HG03354 (cell line): ENCODE results near the gene LPIN3.

Experiments used
- ATAC-seq: cut with Tn5 transposase; IDR thresholded peaks from one replicate; pipeline ENCODE4 v1.9.1; 2021; ENCODE audit warnings: mild to moderate bottlenecking; ENCODE audit not compliant: unreplicated experiment, poor library complexity, severe bottlenecking

Gene LPIN3

DNA sequence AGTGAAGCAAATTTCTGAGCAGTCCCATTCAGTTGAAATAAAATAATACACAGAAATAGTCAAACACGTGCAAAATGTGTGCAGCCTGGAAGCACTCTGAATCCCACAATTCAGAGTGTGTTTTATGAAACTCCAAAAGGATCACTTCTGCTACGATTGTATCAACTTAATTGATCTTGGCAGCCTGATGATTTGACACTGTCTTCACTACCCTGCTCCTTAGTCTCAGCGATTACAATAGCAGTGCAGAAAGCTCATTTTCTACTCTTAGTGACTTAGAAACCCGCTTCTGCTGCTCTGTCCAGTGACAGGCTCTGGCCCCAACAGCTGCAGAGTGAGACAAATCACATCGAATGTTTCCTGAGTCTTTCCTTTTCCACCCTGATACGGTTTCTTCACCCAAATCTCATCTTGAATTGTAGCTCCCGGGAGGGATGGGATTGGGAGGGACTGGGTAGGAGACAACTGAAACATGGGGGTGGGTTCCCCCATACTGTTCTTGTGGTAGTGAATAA, 42.2 kb downstream of the LPIN3 start:
- ATAC-seq = no peak

DNA sequence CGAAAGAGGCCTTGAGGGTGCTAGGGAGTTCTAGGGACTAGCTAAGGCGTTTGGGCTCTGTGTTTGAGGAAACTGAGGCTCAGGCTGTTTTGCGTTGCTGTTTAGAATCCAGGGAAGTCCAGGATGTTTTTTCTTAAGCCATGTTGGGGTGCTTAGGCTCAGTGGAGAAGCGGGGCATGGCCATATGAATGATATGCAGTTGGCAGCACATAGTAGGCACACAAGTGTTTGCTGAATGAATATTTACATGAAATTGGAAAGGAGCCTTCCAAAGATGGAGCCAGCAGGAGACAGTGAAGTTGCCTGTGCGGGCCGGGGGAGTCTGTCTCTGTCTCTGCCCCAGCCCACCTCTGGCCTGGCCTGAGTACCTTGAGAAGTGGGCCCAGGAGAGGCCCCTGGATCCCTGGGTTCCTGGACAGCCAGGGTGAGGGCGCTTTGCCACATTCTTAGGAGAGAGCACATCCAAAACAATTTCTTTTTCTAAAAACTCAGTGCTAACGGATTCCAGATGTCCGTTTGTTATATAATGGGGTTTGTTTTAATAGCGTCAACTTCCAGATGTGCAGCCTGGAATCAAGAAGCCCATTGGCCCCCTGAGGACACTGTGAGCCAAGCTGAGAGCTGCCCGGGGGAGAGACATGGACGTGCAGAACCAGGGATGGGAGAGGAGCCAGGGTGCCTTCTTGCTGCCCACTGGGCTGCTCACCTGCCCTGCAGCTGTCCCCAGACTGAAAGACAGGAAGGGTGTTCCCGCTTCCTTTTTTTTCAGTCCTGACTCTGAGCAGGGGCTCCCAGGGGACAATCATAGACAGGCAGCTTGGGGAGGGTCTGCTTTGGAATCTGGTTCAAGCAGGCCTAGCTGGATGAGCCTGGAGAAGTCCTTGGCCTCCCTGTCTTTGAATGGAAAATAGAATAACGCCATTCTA, 46.1 kb downstream of the LPIN3 start:
- no peak for ATAC-seq

DNA sequence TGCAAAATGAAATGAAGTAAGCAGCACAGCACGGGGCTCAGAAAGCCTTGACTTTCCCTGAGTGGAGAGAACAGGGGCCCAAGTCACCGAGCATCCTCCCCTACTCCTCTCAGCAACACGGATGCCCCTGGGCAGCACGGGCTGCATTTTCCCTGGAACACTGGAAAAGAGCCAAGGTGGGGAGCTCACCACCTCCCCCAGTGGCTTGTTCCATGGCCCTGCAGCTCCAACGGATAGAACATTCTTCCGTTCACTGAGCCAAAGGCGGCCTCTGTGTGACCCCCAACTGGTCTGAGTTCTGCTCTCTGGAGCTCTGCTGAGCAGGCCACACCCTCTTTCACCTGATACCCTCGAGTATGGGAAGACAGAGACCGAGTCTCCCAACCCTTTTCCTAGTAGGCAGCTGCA, 46.8 kb downstream of the LPIN3 start:
- no peak for ATAC-seq

DNA sequence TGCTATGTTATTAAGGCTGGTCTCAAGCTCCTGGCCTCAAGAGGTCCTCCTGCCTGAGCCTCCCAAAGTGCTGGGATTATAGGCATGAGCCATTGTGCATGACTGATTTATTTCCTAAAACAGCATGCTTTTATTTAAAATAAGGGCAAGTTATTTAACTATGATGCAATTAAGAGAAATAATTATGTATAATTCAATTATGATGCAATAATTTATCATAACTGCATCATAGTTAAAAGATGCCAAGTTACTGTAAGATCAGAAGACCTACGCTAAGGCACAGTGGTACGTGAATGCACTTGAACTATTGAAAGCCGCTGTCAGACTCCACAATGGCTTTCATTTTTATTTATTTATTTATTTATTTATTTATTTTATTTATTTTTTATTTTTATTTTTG, 50.3 kb downstream of the LPIN3 start:
- no peak for ATAC-seq

DNA sequence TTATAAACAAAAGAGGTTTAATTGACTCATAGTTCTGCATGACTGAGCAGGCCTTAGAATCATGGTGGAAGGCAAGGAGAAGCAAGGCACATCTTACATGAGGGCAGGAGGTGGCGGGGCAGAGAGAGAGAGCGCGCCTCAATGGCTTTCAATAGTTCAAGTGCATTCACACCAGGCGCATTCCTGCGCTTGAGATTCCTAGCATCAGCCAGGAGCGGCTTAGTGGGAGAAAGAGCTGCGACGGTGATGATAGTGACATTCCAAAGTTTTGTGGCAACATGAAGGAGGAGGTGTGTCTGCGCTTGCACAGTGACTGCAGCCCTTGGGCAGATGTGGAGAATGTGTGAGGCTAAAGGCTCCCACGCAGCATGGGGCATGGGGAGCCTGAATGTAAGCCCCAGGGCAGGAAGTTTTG, 51.0 kb downstream of the LPIN3 start:
- ATAC-seq = no peak

DNA sequence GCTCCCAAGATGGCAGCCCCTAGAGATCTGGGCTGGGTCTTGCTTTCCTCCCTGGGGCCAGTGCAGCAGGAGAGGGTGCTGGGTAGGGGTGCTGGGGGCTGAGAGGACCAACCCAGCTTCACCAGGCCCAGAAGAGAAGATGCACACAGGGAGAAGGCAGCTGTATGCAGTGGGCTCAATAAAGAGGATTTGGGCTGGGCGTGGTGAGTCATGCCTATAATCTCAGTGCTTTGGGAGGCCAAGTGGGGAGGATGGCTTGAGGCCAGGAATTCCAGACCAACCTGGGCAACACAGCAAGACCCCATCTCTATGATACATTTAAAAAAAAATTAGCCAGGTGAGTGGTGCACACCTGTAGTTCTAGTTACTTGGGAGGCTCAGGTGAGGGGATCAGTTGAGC, 51.7 kb downstream of the LPIN3 start:
- no peak for ATAC-seq

DNA sequence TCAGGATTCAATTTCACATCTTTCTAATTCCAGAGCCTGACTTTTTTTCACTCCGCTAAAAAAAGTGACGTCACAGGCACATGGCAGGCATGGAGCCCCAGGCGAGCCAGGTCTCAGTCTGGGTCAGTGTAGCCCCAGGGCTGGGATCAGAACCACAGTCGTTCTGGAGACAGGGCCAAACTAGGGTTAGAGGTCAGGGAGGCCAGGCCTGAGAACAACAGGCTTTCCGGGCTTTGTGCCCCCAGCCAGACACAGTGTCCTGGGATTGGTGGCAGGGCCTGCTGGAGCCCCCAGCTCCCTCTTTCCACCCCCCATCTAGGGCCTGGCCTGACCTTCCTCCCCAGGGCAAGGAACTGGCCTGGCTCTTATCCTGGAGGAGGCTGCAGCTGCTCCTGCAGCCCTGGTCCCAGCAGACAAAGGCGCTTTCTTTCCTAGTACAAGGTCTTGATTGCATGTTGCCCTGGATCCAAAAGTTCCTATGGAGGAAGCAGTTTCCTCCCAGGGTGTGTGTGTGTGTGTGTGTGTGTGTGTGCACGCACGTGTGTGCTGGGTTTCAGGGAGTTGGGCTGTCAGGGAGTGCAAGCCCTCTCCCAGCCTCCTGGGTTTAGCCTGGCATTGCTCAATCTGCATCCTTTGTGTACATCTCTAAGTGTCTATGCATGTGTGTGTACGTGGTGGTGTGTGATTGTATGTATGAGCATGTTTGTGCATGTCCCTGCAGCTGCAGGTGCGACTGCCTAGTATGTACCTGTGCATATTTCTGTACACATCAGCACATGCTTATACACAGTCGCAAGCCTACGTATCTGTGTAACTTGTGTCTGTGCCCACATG, 52.5 kb downstream of the LPIN3 start:
- no peak for ATAC-seq

DNA sequence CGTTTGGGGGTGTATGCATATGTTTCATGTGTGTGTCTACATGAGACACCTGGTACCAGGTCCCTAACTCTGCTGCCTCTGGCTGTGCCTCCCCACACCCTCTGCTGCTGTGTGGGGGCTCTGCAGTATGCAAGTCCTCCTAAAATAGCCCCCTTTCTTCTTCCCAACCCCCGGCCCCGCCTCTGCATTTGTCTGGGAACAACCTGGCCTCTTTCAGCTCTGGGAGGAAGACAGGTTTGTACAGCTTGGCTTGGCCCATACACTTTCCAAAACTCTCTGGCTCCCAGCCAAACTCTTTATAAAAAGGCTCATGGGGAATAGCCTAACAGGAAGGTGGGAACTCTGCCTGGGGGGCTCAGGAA, 53.1 kb downstream of the LPIN3 start:
- no peak for ATAC-seq

DNA sequence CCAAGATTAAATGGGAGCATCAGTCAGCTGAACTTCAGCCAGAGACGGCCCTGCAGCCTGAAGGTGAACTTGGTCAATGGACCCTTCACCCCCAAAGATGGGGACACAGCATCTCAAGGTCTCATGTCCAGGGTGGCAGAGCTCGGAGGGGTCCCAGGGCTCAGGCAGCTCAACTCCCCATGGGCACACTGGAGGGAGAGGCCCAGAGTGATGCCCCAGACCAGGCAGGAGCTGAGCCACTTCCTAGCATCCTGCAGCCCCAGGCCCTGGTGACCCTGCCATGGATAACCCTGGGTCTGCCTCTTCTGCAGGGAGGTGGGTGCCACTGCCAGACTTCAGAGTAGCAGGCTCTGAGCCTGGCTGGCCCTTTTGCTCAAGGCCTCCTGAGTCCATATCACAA, 53.5 kb downstream of the LPIN3 start:
- ATAC-seq = no peak

DNA sequence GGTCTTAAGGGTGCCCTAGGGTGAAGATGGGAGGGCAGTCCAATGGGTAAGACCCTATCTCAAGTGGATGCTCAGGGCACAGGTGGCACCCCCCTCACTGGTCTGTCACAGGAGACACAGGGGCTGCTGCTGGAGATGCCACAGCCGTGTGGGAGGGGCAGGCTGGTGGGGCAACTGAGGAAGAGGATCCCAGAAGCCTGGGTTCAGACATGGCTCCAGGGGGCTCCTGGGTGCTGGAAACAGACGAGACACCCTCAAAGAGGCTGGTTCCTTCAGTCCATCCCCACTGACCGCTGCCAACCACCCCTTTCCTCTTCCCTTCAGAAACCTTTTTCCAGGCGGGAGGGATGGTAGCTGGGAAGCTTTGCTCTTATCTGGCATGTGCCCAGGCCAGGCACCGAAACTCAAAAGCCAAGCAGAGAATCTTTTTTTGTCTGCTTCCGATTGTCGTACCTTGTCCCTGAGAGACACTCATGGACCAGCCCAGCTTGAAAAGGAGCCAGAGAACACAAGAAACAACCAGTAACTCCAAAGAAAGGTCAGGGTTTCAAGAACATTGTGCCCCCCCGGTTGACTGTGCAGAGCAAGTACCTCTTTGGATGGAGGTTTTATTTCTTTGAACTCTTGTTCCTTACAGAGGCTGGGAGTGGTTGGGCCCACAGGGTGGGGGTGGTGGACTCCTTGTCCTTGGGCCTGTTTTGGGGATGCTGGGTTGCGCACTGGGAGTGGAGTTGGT, 54.5 kb downstream of the LPIN3 start:
- no peak for ATAC-seq

DNA sequence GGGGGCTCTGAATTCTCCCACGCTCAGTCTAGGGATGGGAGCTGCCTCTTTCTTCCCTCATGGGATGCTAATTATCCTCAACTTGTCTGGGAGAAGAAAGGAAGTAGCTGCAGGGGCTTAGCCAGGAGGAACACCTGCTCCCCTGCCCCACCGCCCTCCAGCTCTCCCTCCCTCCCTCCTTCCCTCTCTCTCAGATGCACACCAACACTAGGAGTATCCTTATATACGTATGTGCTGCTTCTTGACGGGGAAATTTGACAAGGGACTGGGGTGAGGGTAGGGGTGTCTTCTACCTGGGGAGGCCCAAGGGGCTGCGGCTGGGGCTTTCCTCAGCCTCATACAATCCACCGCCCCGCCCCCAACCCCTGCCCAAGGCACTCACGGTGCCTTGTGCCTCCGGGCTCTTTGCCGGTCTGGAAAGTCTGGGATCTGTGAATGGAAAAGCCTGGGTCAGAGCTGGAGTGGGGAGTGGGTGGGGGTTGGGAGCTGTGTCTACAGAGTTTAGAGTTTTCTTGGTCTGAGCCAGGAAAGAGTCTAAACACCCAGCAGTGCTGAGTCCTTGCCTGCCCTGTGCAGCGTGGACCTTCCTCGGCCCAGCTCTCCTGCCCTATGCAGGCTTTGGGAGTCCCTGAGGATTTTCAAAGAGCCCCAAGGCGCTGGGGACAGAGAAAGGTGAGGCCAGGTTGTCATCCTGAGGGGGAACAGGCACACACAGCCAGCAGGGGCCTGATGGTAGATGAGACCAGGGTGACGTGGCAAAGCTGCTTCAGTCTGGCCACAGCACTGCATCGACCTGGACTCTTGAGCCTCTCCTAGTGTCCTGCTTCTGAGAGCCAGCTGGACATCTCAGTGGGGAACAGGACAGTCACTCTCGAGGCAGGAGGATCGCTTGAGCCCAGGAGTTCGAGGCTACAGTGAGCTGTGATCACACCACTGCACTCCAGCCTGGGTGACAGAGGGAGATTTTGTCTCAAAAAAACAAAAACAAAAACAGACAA, 55.3 kb downstream of the LPIN3 start:
- no peak for ATAC-seq

DNA sequence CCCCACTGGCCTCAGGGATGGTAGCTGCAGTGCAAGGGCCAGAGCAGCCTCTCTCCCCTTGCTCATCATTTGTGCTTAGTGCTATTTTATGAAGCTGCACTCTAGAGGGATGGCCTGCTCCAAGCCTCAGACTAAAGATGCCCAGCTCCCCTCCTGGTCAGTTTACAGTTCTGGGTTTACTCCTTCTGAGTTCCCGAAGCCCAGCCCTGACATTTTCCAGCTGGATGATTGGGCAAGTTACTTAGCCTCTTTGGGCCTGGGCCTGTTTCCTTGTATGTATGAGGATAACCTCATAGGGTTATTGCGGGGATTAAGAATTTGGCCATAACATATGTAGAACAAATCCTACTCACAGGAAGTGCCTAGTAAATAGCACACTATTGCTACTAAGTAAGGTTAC, 57.8 kb downstream of the LPIN3 start:
- no peak for ATAC-seq

DNA sequence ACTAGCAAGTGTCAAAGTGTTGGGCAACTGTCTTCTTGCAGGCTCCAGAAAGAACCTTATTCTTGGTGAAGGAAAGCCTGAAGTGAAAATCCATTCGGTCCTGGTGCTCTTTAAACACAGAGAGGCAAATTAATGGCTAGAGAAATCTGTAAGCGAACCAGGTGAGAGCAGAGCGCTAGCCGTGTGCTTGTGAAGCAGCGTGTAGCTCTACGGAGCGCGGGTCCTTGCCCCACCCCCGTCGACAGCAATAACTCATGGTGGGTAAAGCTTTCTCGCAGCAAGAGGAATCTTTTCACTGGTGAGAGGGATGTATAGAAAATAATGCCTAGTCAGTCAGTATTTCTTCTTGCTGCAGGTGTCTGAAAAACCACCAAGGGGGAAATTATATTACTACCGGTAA, 63.0 kb downstream of the LPIN3 start:
- ATAC-seq = no peak

DNA sequence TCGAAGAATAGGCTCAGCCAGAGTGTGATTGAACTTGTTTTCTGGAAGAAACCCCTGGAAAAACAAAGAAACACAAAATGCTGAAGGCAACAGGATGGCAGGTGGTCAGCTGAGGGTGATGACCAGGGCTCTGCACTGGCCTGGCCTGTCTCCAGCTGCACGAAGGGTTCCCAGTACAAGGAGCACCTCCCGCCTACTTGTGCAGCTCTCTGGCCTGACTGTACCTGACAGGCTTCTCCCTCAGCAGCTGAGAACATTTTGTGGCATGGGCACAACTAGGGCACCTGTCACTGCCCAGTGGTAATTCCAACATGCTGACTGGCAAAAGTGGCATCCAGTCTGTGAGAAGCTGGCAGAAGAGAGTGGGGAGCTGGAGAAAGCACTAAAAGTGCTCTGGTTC, 64.8 kb downstream of the LPIN3 start:
- ATAC-seq = no peak

DNA sequence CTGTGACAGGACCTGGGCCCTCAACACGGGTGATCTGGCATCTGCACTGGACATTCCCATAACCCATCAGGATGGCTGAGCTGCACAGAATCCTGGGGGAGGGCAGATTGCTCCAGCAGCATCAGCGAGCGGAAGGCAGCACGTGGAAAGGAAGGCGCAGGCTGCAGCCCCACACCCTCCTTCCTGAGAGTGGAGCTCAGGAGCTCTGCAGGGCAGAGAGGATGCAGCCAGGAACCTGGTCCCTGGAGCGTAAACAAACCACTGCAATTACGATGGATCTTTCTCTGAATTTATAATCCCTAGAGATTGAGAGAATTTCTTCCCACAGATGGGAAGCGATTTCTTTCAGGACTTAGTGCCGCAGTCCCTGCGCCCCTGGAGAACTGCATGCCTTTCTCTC, 65.7 kb downstream of the LPIN3 start:
- no peak for ATAC-seq

DNA sequence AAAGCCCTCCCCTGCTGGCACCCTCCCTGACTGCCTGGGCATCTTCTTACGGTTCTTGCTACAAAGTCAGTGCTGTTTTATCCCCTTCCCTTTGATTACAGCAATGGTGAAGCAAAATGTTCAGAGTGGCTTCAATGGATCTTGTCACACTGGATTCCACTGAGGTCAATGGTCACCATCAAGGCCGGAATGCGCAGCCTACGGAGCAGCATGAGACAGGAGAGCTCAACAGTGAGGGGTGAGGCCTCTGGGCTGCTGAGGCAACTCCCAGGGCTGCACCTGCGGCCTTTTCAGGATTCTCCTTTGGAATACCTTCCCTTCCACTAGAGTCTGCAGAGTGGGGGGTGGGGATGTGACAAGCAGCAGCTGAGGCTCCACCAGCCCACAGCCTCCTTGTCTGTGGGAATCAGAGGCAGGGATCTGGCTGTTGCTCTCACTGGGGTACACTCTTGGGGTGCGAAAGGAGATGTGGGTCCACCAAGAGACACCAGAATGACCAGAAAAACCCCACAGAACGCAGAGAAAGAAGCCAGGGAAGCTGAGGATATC, 66.3 kb downstream of the LPIN3 start:
- ATAC-seq = no peak

DNA sequence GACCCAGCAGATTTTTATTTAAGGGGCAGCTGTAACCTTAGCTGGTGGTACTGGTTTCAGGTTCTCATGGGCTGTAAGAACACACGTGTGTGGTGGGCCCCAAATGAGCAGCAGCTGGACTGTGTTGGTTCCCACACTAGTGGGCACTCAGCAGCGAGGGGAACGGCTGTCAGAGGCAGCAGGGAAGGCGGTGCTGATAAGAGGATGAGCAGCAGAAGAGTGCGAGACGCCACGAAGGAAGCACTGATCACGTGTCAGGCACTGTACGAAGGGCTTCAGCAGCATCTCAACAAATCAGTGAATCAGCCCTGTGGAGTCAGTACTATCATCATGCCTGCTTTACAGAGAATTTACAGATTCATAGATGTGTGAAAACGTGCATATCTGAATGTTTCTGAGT, 67.0 kb downstream of the LPIN3 start:
- ATAC-seq = no peak

DNA sequence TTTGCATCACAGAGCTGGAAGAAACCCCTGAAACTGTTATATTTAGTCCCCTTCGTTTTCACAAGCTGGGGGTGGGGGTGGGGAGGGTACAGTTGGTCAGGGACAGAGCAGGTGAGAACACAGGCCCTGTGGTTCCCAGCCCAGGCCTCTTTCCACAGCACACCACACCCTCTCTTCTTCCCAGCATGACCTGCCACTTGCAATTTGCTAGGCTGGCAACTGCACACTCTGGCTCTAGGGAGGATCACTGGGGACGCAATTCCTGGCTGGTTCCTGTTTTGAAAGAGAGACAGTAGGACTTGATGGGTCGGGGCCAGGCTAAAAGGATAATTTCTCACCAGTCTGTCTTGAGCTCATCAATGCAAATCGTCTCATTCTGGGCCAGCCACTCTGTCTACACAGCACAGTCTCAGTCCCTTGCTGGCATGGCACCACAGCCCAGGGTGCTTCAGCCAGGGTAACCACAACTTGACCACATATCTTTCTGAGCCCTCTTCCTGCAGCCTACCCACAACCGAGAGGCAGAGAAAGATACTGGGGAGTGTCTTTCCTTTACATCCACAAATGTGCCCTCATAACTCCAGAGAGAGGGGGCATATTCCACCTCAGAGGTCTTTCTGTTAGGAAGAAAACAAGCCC, 67.7 kb downstream of the LPIN3 start:
- ATAC-seq = no peak
